H9 (cell line): ENCODE measurements around the gene FREM1. TPM values are rescaled to one million over a fixed set of nuclear protein-coding genes. Genes with fewer than 3 reads are reported as not detected.

Experiments used
- DNase-seq: peaks from one replicate; pipeline ENCODE4 v3.0.0-alpha.2; 2017
- H2AFZ ChIP-seq: one replicate; pipeline ENCODE4 v1.6.1; 2013; ENCODE audit warnings: mild to moderate bottlenecking, low read length, control low read depth, moderate library complexity
- H2AK5ac ChIP-seq: 2 replicates; pipeline ENCODE4 v1.6.1; 2013; ENCODE audit warnings: low read length, control low read depth, mixed read lengths; ENCODE audit not compliant: insufficient read length
- H2BK120ac ChIP-seq: one replicate; pipeline ENCODE4 v1.6.1; 2013; ENCODE audit warnings: low read depth, mild to moderate bottlenecking, low read length, control low read depth, inconsistent platforms; ENCODE audit not compliant: poor library complexity, severe bottlenecking
- H2BK12ac ChIP-seq: 2 replicates; pipeline ENCODE4 v1.6.1; 2013; ENCODE audit warnings: low read length, control low read depth, mixed read lengths, low read depth; ENCODE audit not compliant: insufficient read length
- H2BK15ac ChIP-seq: 2 replicates; pipeline ENCODE4 v1.6.1; 2013; ENCODE audit warnings: low read depth, low read length, control low read depth
- H2BK20ac ChIP-seq: one replicate; pipeline ENCODE4 v1.6.1; 2013; ENCODE audit warnings: low read depth, mild to moderate bottlenecking, low read length, control low read depth, inconsistent platforms; ENCODE audit not compliant: poor library complexity, severe bottlenecking
- H2BK5ac ChIP-seq: 2 replicates; pipeline ENCODE4 v1.6.1; 2013; ENCODE audit warnings: low read length, control low read depth, mixed read lengths; ENCODE audit not compliant: insufficient read length
- H3K14ac ChIP-seq: 2 replicates; pipeline ENCODE4 v1.6.1; 2013; ENCODE audit warnings: low read length, control low read depth; ENCODE audit not compliant: insufficient read depth
- H3K18ac ChIP-seq: 2 replicates; pipeline ENCODE4 v1.6.1; 2013; ENCODE audit warnings: low read depth, mild to moderate bottlenecking, mixed read lengths, low read length, control low read depth; ENCODE audit not compliant: insufficient read length
- H3K23ac ChIP-seq: 2 replicates; pipeline ENCODE4 v1.6.1; 2013; ENCODE audit warnings: low read length, control low read depth, mixed read lengths, low read depth; ENCODE audit not compliant: insufficient read length
- H3K23me2 ChIP-seq: 2 replicates; pipeline ENCODE4 v1.6.1; 2013; ENCODE audit warnings: low read depth, mild to moderate bottlenecking, mixed read lengths, low read length, control low read depth; ENCODE audit not compliant: insufficient read length, poor library complexity, severe bottlenecking
- H3K27ac ChIP-seq: 2 replicates; pipeline ENCODE4 v1.5.1; 2013; ENCODE audit warnings: low read length, control low read depth, mixed read lengths, low read depth; ENCODE audit not compliant: insufficient read length
- H3K27me3 ChIP-seq: 2 replicates; pipeline ENCODE4 v1.6.1; 2013; ENCODE audit warnings: low read length, control low read depth, inconsistent platforms; ENCODE audit not compliant: insufficient read depth
- H3K4ac ChIP-seq: 2 replicates; pipeline ENCODE4 v1.6.1; 2013; ENCODE audit warnings: low read depth, mild to moderate bottlenecking, control low read depth, inconsistent platforms, low read length, moderate library complexity
- H3K4me1 ChIP-seq: 2 replicates; pipeline ENCODE4 v1.6.1; 2013; ENCODE audit warnings: low read length, control low read depth, inconsistent platforms; ENCODE audit not compliant: insufficient read depth
- H3K4me2 ChIP-seq: 2 replicates; pipeline ENCODE4 v1.6.1; 2013; ENCODE audit warnings: low read length, control low read depth, mixed read lengths; ENCODE audit not compliant: insufficient read length, insufficient read depth
- H3K56ac ChIP-seq: 2 replicates; pipeline ENCODE4 v1.6.1; 2013; ENCODE audit warnings: low read depth, mild to moderate bottlenecking, mixed read lengths, low read length, control low read depth; ENCODE audit not compliant: insufficient read length
- H3K79me1 ChIP-seq: 2 replicates; pipeline ENCODE4 v1.6.1; 2013; ENCODE audit warnings: low read depth, mild to moderate bottlenecking, moderate library complexity, low read length, control low read depth, inconsistent platforms; ENCODE audit not compliant: insufficient read depth, poor library complexity, severe bottlenecking
- H3K79me2 ChIP-seq: 2 replicates; pipeline ENCODE4 v1.6.1; 2013; ENCODE audit warnings: low read length, control low read depth, inconsistent platforms; ENCODE audit not compliant: insufficient read depth
- H3K9ac ChIP-seq: 2 replicates; pipeline ENCODE4 v1.6.1; 2013; ENCODE audit warnings: low read length, control low read depth, mixed read lengths; ENCODE audit not compliant: insufficient read length; ENCODE audit errors: extremely low read depth
- H3K9me3 ChIP-seq: one replicate; pipeline ENCODE4 v1.6.1; 2013; ENCODE audit warnings: low read depth, low read length, inconsistent platforms; ENCODE audit not compliant: control insufficient read depth
- H3T11ph ChIP-seq: one replicate; pipeline ENCODE4 v1.6.1; 2013; ENCODE audit warnings: mild to moderate bottlenecking, low read length, control low read depth, inconsistent platforms
- H4K20me1 ChIP-seq: one replicate; pipeline ENCODE4 v1.6.1; 2013; ENCODE audit not compliant: control insufficient read depth, insufficient read length, insufficient read depth
- H4K5ac ChIP-seq: 2 replicates; pipeline ENCODE4 v1.6.1; 2013; ENCODE audit warnings: low read depth, mild to moderate bottlenecking, mixed read lengths, low read length, control low read depth; ENCODE audit not compliant: insufficient read length
- H4K8ac ChIP-seq: replicated peaks from 2 replicates; pipeline ENCODE4 v1.6.1; 2013; ENCODE audit warnings: low read length, control low read depth, mixed read lengths, low read depth; ENCODE audit not compliant: insufficient read length
- H4K91ac ChIP-seq: 2 replicates; pipeline ENCODE4 v1.6.1; 2013; ENCODE audit warnings: low read depth, mild to moderate bottlenecking, moderate library complexity, mixed read lengths, low read length, control low read depth; ENCODE audit not compliant: insufficient read length
- H3K27ac Mint-ChIP-seq, 3 experiments: 2 replicates in 2 of 3; 3 replicates in 1 of 3; pipeline ENCODE4 v1.8.0; 2020 to 2021; ENCODE audit warnings: mixed read lengths in 3 of 3, mild to moderate bottlenecking in 1 of 3, moderate library complexity in 1 of 3
- H3K27me3 Mint-ChIP-seq: 2 replicates; pipeline ENCODE4 v1.8.0; 2021; ENCODE audit warnings: low read depth, mild to moderate bottlenecking, moderate library complexity, mixed read lengths
- H3K36me3 Mint-ChIP-seq, 3 experiments: 2 replicates in 2 of 3; 3 replicates in 1 of 3; pipeline ENCODE4 v1.8.0; 2020 to 2021; ENCODE audit warnings: low read depth in 3 of 3, mixed read lengths in 3 of 3; ENCODE audit not compliant: insufficient read depth in 1 of 3
- H3K4me1 Mint-ChIP-seq, 2 experiments: 2 replicates each; pipeline ENCODE4 v1.8.0; 2020; ENCODE audit warnings: mixed read lengths in 2 of 2
- H3K4me3 Mint-ChIP-seq, 2 experiments: 2 replicates in 1 of 2; 3 replicates in 1 of 2; pipeline ENCODE4 v1.8.0; 2020 to 2021; ENCODE audit warnings: mild to moderate bottlenecking in 2 of 2, mixed read lengths in 2 of 2, moderate library complexity in 1 of 2
- H3K9me3 Mint-ChIP-seq, 2 experiments: 2 replicates in 1 of 2; 3 replicates in 1 of 2; pipeline ENCODE4 v1.8.0; 2020; ENCODE audit warnings: mild to moderate bottlenecking in 2 of 2, mixed read lengths in 2 of 2, moderate library complexity in 1 of 2
- WGBS: extraction: QIAGEN DNeasy Blood & Tissue Kit; methylation state at CpG from one replicate; pipeline ENCODE4 v1.1.7; 2013; ENCODE audit warnings: missing lambda C conversion rate, low lambda C conversion rate, mixed read lengths; ENCODE audit not compliant: insufficient read length; ENCODE audit errors: extremely low coverage; 5-methylcytosine and 5-hydroxymethylcytosine counted together
- total RNA-seq: library from RNA; stranded (reverse); gene quantifications from 2 replicates; pipeline ENCODE4 v1.2.1, GENCODE V29; 2021
- TF ChIP-seq, protein P1 (sequence below): fragments of 200-600 bp; sonication (generic); conservative IDR thresholded peaks from 3 replicates; pipeline ENCODE4 v1.8.0; 2021; ENCODE audit warnings: antibody characterized with exemption, mild to moderate bottlenecking

FREM1 gene
- total RNA-seq, 1 experiment from 2014 or later: 0.44 TPM

- Histone ChIP-seq H3K27me3 (no peaks in the 10 kb centered on the region), H3K4me2 (no peak overlapping the region), H3K9me3 (no peaks in the 10 kb centered on the region), H2BK5ac (no peak overlapping the region), H3K4ac (no peak overlapping the region), H4K20me1 (no peaks in the 10 kb centered on the region), H3K23me2 (peaks cover 4% of the 10 kb centered on the region), H3K27ac (no peak overlapping the region), H3K23ac (no peak overlapping the region), H4K8ac (no peak overlapping the region), H3K79me1 (no peaks in the 10 kb centered on the region), H3K18ac (no peak overlapping the region), H2BK12ac (no peak overlapping the region), H2BK120ac (no peak overlapping the region), H2BK15ac (no peak overlapping the region), H3K14ac (no peak overlapping the region), H4K91ac (no peak overlapping the region), H3K9ac (no peak overlapping the region), H2AK5ac (no peak overlapping the region), H3K56ac (no peak overlapping the region), H3K79me2 (no peaks in the 10 kb centered on the region), H4K5ac (no peak overlapping the region), H3T11ph (no peak overlapping the region), H3K4me1 (peaks cover 8% of the 10 kb centered on the region), H2BK20ac (no peak overlapping the region), H2AFZ (no peak overlapping the region)
- no peaks in the 10 kb centered on the region for H3K9me3 Mint-ChIP-seq
- H3K4me3 Mint-ChIP-seq: no peak overlapping the region
- H3K27me3 Mint-ChIP-seq: no peaks in the 10 kb centered on the region
- TF ChIP-seq, protein P1, sequence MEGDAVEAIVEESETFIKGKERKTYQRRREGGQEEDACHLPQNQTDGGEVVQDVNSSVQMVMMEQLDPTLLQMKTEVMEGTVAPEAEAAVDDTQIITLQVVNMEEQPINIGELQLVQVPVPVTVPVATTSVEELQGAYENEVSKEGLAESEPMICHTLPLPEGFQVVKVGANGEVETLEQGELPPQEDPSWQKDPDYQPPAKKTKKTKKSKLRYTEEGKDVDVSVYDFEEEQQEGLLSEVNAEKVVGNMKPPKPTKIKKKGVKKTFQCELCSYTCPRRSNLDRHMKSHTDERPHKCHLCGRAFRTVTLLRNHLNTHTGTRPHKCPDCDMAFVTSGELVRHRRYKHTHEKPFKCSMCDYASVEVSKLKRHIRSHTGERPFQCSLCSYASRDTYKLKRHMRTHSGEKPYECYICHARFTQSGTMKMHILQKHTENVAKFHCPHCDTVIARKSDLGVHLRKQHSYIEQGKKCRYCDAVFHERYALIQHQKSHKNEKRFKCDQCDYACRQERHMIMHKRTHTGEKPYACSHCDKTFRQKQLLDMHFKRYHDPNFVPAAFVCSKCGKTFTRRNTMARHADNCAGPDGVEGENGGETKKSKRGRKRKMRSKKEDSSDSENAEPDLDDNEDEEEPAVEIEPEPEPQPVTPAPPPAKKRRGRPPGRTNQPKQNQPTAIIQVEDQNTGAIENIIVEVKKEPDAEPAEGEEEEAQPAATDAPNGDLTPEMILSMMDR: no peak
- WGBS: no CpG with 5 or more reads among the region's 6 CpGs
- no peak for DNase-seq
- H3K4me1 Mint-ChIP-seq: peaks cover under 1 to 3% of the 10 kb centered on the region in 2 experiments; a peak in 3 of 4 replicates
- H3K27ac Mint-ChIP-seq: no peak overlapping the region; a peak in 1 of 7 replicates
- H3K36me3 Mint-ChIP-seq: no peaks in the 10 kb centered on the region
Observed at GRCh38 chr9:14912859-14913258, 2.6 kb upstream of the FREM1 start.
